HG03432 (cell line): ENCODE results near the gene LTBP1.
A peak's percentile ranks its signal among the peaks of the same experiment; 100 is the strongest.
"Not testable (repeated sequence)": the region's sequence is repeated elsewhere in the genome, so short reads cannot be mapped to it uniquely, and the experiment has no call there.

ENCODE experiments used
- ATAC-seq: cut with Tn5 transposase; IDR thresholded peaks from one replicate; pipeline ENCODE4 v1.9.1; 2021; ENCODE audit warnings: mild to moderate bottlenecking, moderate library complexity; ENCODE audit not compliant: unreplicated experiment

Gene LTBP1

DNA sequence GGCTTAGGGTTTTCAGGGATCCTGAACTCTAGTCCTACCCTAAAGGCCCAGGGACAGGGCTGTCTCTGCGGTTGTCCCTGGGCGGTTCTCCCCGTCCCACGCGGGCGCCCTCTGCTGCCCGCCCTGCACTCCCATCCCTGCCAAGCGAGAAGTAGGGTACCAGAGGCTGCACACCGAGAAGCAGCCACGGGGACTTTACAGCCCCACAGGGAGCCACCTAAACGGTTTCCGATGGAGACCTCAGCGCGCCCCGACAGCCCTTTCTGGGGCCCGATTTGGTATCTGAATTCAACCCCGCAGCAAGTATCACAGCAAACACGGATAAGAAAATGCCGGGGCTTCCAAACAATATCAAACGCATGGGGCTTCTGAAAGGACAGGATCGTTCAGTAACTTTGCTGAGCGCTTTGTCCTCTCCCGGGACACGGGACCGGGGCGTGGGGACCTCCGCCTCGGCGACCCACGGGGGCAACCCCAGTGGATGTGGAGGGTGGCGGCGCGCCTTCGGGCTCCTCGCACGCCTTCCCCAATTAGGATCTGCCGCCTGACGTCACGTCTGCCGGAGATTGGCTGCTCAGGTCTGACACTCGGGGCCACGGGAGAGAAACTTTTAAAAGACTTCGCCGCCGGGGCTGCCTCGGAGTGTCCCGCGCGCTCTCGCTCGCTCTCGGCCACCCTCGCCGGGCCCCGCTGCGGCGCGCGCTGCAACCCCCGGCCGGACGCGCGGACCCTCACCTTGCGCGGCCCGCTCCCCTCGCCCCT, at the start of gene LTBP1:
TSS of gene LTBP1 (plus strand) at position 640 of the 762 bp plus-strand sequence. CDS start 372 bp downstream, outside the sequence.
- ATAC-seq = peak; percentile 88

DNA sequence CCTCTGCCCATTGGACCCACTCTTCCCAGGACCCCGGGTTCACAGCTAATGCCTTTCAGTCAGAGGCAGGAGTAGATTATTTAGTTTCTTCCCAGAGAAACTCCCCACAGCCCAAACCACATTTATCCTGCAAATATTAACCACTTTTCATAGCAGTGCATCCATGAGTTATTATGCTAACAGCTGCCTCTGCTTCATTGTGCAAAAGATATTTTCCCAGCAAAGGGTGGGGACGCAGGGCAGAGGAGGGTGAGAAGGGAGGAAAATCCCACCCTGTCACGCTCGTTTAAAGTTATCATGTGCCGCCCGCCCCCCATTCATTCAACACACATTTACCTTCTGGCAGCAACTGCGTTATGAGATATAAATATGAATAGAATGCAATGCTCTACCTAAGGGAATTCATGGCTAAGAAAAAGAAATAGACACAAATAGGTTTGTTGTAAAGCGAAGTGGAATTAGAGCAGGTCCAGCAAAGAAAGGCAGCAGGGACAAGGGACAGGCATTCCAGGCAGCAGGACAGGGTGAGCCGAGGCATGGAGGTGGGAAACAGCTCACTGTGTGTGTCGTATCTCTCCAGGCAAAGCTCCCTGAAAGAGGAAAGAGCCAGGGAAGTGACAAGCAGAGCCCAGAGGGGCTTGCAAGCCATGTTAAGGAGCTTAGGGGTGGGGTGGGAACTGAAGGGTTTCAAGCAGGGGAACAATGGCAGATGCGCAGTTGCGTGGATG, 46.3 kb upstream of the LTBP1 start:
- ATAC-seq = no peak

DNA sequence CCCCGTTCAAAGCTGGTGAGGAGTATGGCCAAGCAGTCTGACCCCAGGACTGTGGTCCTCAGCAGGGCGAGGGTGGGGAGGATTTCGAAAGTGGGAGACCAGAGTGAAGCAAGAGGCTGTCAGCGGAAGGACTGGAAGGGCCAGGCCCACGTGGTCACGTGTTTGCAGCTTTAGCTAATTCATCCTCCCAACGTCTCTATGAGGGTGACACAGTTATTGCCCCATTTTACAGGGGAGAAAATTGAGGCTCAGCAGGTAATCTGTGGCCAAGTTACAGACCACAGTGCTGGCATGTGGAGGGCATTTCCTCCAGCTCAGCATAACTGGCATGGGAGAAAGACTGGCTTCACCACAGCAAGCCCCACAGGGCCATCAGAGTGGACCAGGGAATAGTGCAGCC, 45.4 kb upstream of the LTBP1 start:
- no peak for ATAC-seq

DNA sequence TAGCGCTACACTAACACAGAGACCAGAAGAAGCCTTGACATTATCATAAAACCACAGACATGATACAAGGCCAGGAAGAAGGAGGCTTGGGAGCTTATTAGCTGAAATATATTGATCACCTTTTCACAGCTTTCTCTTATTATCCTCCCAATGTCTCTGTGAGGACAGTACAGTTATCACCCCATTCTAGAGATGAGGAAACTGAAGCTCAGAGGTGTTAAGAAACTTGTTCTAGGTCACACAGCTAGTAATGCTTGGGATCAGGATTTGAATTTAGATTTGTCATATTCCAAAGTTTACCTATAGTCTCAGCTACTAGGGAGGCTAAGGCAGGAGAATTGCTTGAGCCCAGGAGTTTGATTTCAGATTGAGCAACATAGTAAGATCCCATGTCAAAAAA, 44.6 kb upstream of the LTBP1 start:
- ATAC-seq = no peak

DNA sequence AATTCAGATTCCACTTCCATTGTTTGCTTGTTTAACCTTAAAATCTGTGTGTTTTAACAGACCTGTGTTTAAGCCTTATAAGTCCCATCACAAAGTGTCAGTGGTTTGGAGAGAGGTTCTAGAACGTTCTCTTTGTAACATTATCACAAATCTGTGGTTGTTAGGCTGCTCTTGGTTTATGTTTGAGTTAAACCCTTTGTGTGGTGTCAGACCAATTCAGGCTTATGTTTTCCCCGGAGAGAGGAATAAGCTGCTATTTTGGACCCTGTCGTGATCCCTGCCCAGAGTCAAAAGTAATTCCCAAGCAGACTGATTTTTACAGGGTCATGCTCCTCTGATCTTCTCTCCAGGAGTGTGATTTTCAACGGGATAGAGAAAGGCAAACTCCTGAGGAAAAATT, 43.8 kb upstream of the LTBP1 start:
- ATAC-seq = no peak

- no peak for ATAC-seq
Measured at GRCh38 chr2:32904074-32904473, 42.7 kb upstream of the LTBP1 start.

DNA sequence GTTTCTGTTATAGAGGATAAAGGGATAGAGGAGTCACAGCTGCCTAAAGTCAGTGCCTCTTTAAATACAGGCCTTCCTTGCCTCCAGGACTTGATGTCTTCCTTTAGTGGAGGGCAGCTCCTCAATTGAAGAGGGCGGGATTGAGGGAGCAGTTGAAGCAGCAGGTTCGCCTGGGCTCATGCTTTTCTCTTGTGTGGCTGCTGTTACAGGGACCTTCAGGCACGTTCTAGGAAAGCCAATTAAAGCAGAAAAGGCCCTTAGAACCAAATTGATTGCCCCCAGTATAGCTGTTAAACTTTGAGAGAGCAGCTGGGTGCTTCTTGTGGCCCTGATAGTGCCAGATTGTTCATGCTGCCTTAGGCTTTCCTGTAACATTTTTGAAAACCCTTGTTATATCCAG, 42.0 kb upstream of the LTBP1 start:
- ATAC-seq = no peak

DNA sequence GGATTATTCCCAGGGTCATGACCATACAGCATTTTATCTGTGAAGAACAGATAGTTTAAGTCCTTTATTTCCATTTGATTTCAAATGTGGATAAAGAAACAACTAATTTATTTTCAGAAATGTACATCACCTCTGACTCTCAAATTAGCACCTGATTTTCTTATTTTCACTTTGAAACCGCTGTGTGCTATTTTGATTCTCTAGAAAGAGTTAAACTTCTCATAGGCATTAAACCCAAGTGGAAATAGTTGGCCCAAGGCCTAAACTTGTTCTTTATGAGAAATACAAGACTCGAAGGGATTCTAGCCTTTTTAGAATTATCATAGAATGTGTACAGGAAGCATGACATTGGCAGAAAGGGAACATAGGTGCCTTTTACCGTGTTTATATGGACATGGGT, 41.5 kb upstream of the LTBP1 start:
- ATAC-seq = no peak

DNA sequence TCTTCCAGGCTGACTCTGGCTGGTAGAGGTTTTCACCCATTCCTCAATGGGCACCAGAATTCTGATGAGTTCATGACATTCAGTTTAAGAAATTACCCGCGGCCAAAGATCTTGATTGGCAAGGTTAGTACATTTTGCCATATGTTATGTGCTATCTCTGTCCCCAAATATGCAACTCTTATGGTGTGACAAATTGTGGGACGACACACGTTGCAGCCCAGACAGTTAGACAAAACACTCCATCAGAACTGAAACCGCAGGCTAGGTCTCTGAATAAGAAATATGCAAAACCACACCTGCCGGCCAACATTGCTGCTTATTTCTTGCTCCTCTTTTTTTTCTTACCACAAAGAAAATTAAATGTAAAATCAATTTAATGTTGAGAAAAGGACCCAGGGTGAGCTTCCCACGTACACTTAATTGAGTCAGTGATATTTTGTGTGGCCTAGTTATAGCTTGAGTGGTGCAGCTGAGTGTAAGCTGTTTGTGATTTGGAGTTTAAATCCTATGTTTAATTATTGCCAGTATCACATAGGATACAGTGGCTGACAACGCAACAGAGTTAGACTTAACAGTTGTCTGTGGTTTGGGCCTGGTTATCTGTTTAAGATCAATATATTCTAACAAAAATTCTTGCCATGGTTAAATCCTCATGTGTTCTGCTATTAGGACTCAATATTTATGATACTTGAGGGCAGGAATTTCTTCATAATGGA, 35.7 kb upstream of the LTBP1 start:
- peak; percentile 96 for ATAC-seq

GRCh38 chr2:32915694-32916093, 31.1 kb upstream of the LTBP1 start:
- ATAC-seq = no peak

DNA sequence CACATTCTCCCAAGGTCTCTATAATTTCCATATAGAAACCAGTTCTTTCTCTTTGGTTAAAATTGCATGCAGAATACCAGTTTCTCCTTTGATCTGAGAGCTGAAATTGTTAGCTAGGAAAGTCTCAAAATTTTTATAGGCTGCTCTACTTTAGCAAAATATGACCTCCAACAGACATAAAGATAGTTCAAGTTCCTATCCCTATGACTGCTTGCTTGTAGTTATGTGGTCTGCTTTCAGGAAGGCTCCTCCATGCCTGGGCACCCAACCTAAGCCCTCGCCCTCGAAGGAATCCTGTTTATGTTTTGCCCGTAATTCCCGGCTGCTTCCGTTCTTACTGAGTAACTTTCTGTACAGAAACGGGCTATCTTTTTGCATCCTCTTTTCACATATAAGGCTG, 28.0 kb upstream of the LTBP1 start:
- no peak for ATAC-seq

DNA sequence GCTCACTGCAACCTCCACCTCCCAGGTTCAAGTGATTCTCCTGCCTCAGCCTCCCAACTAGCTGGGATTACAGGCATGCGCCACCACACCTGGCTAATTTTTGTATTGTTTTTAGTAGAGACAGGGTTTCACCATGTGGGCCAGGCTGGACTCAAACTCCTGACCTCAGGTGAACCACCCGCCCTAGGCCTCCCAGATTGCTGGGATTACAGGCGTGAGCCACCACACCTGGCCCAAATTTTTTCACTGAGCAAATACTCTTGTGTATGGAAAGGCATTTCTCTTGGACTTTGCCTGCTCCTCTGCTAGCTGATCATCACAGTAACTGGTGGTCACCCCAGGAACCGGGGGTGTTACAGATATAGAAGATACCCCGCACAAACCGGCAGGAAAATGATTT, 26.9 kb upstream of the LTBP1 start:
- not testable (repeated sequence) for ATAC-seq

GRCh38 chr2:32921486-32921885, 25.3 kb upstream of the LTBP1 start:
- ATAC-seq = not testable (repeated sequence)

DNA sequence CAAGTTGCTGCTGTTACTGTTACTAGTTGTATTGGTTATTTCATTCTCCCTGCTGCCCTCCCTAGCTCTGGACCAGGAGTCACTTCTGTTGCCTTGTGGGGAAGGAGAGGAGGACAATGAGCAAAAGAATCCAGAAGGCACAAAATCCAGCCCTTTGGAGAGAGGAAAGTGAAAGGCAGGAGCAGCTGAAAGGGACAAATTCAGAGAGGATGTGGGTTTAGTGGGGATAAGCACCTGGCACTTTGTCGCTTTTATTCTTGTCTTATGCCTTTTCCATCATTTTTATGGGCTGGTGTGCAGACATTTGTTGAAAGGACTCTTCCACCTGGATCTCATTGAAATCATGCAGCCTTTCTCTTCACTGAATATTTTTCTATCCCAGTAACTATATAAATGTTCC, 24.3 kb upstream of the LTBP1 start:
- no peak for ATAC-seq

- no peak for ATAC-seq
Measured at GRCh38 chr2:32923109-32923508, 23.6 kb upstream of the LTBP1 start.

- no peak for ATAC-seq
Measured at GRCh38 chr2:32925283-32925815, 21.4 kb upstream of the LTBP1 start.

DNA sequence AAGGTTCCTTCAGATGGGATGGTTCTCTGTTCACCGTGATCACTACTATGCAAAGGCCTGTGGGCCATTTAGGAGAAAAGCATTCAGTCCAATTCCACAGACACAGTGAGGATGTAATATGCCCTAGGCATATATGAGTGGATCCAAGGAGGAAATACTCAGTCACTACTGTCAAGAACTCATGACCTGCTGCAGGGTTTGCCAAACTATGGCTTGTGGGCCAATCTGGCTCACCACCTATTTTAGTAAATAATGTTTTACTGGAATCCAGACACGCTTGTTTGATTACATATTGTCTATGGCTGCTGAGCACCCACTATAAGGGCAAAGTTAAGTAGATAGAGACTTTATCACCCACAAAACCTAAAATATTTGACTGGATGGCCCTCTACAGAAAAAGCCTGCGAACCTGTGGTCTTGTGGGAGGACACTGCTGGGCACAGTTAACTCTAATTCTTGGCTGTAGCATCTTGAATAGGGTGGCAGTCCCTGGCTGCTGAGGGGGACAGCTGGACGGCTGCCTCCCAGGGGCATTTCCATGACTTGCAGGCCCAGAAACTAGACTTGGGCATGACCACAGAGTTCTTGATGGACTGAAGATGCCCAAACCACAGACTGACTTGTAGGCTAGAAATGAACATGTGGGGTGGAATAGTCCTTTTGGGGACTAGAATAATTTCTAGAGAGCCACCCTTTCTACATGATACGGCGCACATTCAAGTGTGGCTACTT, 20.6 kb upstream of the LTBP1 start:
- no peak for ATAC-seq

- no peak for ATAC-seq
Measured at GRCh38 chr2:32926708-32927084, 20.1 kb upstream of the LTBP1 start.

DNA sequence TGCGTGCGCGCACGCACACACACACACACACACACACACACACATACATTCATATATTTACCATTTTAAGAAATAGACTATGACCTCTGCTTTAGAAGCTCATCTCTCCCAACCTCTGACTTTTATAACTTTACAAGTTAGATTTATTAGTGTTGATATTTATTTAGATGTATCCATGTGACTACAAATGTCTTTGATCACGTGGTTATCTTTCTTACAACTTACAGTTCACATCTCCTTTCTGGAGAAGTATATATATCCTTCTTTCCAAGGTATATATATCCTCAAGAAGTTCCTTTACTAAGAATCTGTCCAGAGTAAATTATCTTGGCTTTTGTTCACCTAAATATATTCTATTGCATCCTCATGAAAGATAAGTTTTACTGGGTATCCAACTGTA, 16.3 kb upstream of the LTBP1 start:
- no peak for ATAC-seq

DNA sequence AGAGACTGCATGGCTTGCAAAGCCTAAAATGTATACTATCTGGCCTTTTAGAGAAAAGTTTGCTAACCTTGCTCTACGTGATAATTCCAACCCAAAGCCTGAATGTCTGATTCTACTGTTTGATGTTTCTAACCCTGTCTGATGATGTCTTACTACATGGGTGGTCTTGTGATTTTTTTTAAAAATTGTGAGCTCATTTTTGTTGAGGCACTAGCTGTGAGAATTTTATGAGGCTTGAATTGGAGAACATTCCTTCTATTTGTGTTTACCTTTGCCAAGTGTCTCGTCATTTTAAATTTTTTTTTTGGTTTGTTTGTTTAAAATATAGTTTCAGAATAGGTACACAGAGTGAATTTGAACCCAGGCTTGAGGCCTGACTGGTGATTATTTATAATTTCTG, 15.2 kb upstream of the LTBP1 start:
- no peak for ATAC-seq
